PC-3 (cell line): ENCODE measurements around the gene NOL9.

Experiments
- CTCF ChIP-seq: fragments of 300-600 bp; sonication (generic); conservative IDR thresholded peaks from 2 replicates; pipeline ENCODE4 v1.5.1; 2017; ENCODE audit warnings: antibody characterized with exemption, low read depth, mild to moderate bottlenecking, low read length
- EZH2 ChIP-seq: fragments of 300-600 bp; sonication (generic); IDR thresholded peaks from one replicate; pipeline ENCODE4 v1.6.1; 2017; ENCODE audit warnings: antibody characterized with exemption, mild to moderate bottlenecking, low read length; ENCODE audit not compliant: unreplicated experiment

- TF ChIP-seq CTCF (no peak), EZH2 (no peak)
Measured at GRCh38 chr1:6491966-6492365, 62.3 kb downstream of the NOL9 start.
